Measurements from ENCODE around the gene POU6F2. TPM values are rescaled to one million over a fixed set of nuclear protein-coding genes. Genes with fewer than 3 reads are reported as not detected.
A peak's percentile ranks its signal among the peaks of the same experiment; 100 is the strongest.

The POU6F2 gene
- total RNA-seq, 2 experiments from 2014 or later = 0.12 TPM; not detected in 1

DNA sequence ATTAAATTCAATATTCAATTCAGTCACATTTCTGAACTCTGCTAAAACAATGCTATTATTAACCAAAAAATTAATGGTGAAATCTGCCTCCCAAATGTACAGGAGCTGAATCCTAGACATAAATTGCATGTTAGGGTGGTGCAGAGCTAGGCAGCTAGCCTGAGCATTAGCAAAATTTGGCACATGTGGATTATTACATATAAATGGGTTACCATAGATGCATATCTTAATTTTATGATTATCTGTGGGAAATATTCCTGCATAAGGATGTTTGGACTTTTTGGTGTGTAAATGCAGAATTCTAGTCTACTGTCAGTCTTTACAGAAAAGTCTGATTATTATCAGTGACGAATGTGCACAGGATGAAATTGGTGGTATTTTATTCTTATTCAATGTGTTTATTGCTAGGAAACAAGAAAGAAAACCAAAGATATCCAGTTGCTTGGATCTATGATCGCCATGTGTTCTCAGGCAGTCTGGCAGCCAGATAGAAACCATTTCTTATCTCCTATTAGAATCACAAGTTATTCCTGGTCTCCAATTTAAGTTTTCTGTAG is 150.7 kb downstream of the POU6F2 start:
- Mint-ChIP-seq H3K36me3 (ENCODE audit: low read depth) (no peaks in the 10 kb centered on the region), H3K4me1 (peaks cover 3% of the 10 kb centered on the region), H3K4me3 (no peak overlapping the region), H3K27ac (no peak overlapping the region), H3K27me3 (peaks cover 8% of the 10 kb centered on the region), H3K9me3 (no peaks in the 10 kb centered on the region)
- no peak for DNase-seq
- CTCF ChIA-PET = no interaction called here
- POLR2A ChIA-PET = no interaction called here

DNA sequence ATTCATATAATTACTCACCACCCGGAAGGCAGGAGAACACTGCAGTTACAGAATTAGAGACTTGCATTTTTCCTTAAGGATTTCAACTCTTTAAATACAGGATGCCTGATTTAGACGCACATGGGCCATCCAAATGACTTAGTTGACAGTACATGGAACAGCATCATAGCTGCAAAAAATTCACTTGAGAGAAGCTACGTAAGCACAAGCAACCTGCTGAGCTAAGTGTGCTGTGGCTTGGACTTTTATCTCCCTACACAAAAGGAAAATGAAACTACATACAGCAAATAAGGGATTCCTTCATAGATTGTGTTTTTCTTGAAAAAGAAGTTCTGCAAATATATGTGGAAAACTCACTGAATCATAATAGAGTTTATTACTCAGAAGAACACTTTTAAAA is 152.6 kb downstream of the POU6F2 start:
- H3K4me3 Mint-ChIP-seq = peak overlapping the region; percentile 59
- POLR2A ChIA-PET = no interaction called here

DNA sequence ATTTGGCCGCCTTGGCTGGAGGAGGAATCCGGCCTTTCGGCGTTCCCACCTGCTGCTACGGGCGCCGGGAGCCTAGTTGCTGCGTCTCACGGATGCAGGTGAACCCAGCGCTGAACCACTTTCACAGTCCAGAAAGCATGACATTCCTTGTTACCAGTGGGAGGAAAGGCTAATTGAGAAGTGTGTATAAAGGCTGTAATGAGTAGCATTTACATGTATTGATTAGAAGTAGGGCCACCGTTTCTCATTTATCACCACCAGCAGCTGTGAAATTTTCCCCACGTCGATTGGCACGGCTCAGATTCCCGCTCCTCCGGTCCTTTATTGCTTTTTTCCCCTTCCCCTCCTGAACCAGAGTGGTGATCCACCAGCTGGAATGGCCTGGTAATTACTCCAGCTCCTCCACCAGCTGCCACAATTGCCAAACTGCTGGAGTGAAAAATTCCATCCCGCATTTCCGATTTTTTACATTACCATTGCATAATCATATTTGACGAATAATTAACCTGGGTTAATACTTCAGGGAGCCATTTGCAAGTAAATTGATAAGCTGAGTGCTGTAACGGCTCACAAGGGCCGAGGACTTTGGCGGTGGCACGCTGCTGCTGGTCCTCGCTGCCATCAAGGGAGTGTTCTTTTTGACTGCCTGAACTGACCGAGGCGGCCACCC is 153.3 kb downstream of the POU6F2 start:
- H3K4me1 Mint-ChIP-seq = peaks cover 3% of the 10 kb centered on the region
- no peaks in the 10 kb centered on the region for H3K36me3 Mint-ChIP-seq (ENCODE audit: low read depth)
- no peak for DNase-seq
- no peak overlapping the region for H3K27ac Mint-ChIP-seq
- POLR2A ChIA-PET = no interaction called here
- no peaks in the 10 kb centered on the region for H3K9me3 Mint-ChIP-seq
- peaks cover 10% of the 10 kb centered on the region for H3K27me3 Mint-ChIP-seq
- CTCF ChIA-PET = no interaction called here
- H3K4me3 Mint-ChIP-seq = peak overlapping the region; percentile 59

More for the DNA sequence above, 152.6 kb downstream of the POU6F2 start:
- CTCF ChIA-PET = no interaction called here
- Mint-ChIP-seq H3K36me3 (ENCODE audit: low read depth) (no peaks in the 10 kb centered on the region), H3K27me3 (peaks cover 10% of the 10 kb centered on the region), H3K9me3 (no peaks in the 10 kb centered on the region), H3K4me1 (peaks cover 3% of the 10 kb centered on the region), H3K27ac (no peak overlapping the region)
- DNase-seq = no peak

DNA sequence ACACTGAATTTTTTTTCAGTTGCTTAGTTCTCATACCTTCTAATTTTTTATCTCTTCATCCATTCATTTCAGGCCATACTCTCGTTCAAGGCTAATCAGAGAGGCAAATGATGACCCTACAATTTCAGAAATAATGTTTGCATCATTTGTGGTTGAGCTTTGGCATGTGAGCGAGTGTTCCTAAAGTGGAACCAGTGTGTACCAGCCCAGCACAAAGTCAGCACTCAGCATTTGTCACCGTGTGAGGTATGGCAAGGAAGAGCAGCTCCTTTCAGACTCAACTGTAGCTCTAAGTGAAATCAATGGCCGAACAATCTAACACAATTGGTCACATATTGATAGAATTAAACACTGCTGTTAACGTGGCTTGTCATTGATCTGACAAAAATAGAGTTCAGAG is 154.6 kb downstream of the POU6F2 start:
- Mint-ChIP-seq H3K36me3 (ENCODE audit: low read depth) (no peaks in the 10 kb centered on the region), H3K9me3 (no peaks in the 10 kb centered on the region), H3K4me3 (no peak overlapping the region), H3K27me3 (peaks cover 10% of the 10 kb centered on the region), H3K4me1 (peaks cover 3% of the 10 kb centered on the region), H3K27ac (no peak overlapping the region)
- ChIA-PET POLR2A (no interaction called here), CTCF (no interaction called here)
- no peak for DNase-seq

- Mint-ChIP-seq H3K36me3 (ENCODE audit: low read depth) (no peaks in the 10 kb centered on the region), H3K4me3 (no peak overlapping the region), H3K27ac (no peak overlapping the region), H3K9me3 (no peaks in the 10 kb centered on the region), H3K4me1 (peaks cover 3% of the 10 kb centered on the region), H3K27me3 (peaks cover 10% of the 10 kb centered on the region)
- CTCF ChIA-PET = no interaction called here
- POLR2A ChIA-PET = no interaction called here
- no peak for DNase-seq
Measured at GRCh38 chr7:39133088-39133487, 155.4 kb downstream of the POU6F2 start.

DNA sequence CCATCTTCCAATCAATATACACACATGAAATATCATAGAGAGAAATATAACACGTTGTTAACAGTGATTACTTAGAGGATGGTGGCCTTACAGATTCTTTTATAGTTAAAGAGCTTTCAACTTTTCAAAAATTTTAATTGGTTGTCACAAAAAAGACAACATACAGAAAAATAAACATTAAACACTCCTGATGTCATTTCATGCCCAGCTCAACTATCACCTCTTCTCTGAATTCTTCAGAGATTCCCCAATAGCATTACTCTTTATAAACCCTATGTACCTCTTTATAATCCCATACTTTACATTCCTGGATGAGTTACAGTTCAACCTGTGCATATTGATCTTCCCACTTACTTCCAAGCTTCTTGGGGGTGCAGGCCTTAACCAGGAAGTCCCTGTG is 159.8 kb downstream of the POU6F2 start:
- no peaks in the 10 kb centered on the region for H3K9me3 Mint-ChIP-seq
- no peak for DNase-seq
- CTCF ChIA-PET = no interaction called here
- peaks cover 4% of the 10 kb centered on the region for H3K27me3 Mint-ChIP-seq
- H3K4me1 Mint-ChIP-seq = no peaks in the 10 kb centered on the region
- no peak overlapping the region for H3K27ac Mint-ChIP-seq
- no peaks in the 10 kb centered on the region for H3K36me3 Mint-ChIP-seq (ENCODE audit: low read depth)
- H3K4me3 Mint-ChIP-seq = no peak overlapping the region
- POLR2A ChIA-PET = no interaction called here

DNA sequence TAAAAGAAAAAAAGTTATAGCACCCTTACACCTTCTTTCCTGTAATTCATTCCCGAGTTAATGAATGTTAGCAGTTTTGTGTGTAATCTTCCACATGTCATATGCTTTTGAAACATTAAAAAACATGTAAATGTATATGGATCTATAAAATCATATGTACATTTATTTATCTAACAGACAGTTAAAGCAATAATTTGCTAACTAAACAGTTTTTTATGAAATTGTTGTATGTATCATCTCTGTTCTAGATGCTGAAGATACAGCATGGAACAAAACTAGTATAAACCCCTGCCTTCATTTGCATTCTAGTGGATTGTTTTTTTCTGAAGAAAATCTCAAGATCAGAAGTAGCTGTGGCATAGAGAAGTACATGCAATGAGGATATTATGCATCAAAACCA is 165.0 kb downstream of the POU6F2 start:
- no peak overlapping the region for H3K27ac Mint-ChIP-seq
- H3K9me3 Mint-ChIP-seq = no peaks in the 10 kb centered on the region
- no peaks in the 10 kb centered on the region for H3K4me1 Mint-ChIP-seq
- CTCF ChIA-PET = no interaction called here
- no peaks in the 10 kb centered on the region for H3K36me3 Mint-ChIP-seq (ENCODE audit: low read depth)
- no peak overlapping the region for H3K4me3 Mint-ChIP-seq
- no peak for DNase-seq
- H3K27me3 Mint-ChIP-seq = no peaks in the 10 kb centered on the region
- POLR2A ChIA-PET = no interaction called here

- Mint-ChIP-seq H3K36me3 (ENCODE audit: low read depth) (no peaks in the 10 kb centered on the region), H3K27ac (no peak overlapping the region), H3K4me3 (no peak overlapping the region), H3K9me3 (no peaks in the 10 kb centered on the region), H3K27me3 (no peaks in the 10 kb centered on the region), H3K4me1 (no peaks in the 10 kb centered on the region)
- no peak for DNase-seq
- POLR2A ChIA-PET = no interaction called here
- CTCF ChIA-PET = no interaction called here
Measured at GRCh38 chr7:39144420-39144819, 166.7 kb downstream of the POU6F2 start.

DNA sequence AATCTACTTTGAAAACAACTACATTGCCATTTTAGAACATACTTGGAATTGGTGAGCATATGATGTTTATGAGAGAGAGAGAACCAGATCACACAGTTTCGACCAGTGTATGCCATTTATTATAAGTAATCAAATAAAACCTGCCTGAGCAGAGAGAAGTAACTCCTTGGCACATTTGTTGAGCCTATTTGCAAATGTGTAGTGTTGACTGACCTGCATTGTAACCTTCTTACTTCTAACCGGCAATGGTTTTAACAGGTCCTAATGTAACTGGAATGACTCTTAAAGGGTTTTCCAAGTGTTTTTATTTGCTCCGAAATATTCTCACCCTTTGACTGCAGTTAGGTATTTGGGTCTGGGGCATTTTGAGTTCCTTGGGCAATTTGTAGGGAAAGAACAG is 167.6 kb downstream of the POU6F2 start:
- no peak overlapping the region for H3K27ac Mint-ChIP-seq
- H3K9me3 Mint-ChIP-seq = no peaks in the 10 kb centered on the region
- no peaks in the 10 kb centered on the region for H3K36me3 Mint-ChIP-seq (ENCODE audit: low read depth)
- CTCF ChIA-PET = no interaction called here
- DNase-seq = no peak
- POLR2A ChIA-PET = no interaction called here
- no peaks in the 10 kb centered on the region for H3K27me3 Mint-ChIP-seq
- H3K4me1 Mint-ChIP-seq = no peaks in the 10 kb centered on the region
- no peak overlapping the region for H3K4me3 Mint-ChIP-seq

GRCh38 chr7:39145935-39146334 is 168.2 kb downstream of the POU6F2 start:
- Mint-ChIP-seq H3K27me3 (no peaks in the 10 kb centered on the region), H3K9me3 (no peaks in the 10 kb centered on the region), H3K4me1 (no peaks in the 10 kb centered on the region), H3K36me3 (ENCODE audit: low read depth) (no peaks in the 10 kb centered on the region), H3K27ac (no peak overlapping the region), H3K4me3 (no peak overlapping the region)
- CTCF ChIA-PET = no interaction called here
- POLR2A ChIA-PET = no interaction called here
- no peak for DNase-seq

- ChIA-PET CTCF (no interaction called here), POLR2A (no interaction called here)
- Mint-ChIP-seq H3K27me3 (peaks cover 6% of the 10 kb centered on the region), H3K27ac (no peak overlapping the region), H3K4me3 (no peak overlapping the region), H3K4me1 (no peaks in the 10 kb centered on the region), H3K36me3 (ENCODE audit: low read depth) (no peaks in the 10 kb centered on the region), H3K9me3 (no peaks in the 10 kb centered on the region)
- no peak for DNase-seq
Measured at GRCh38 chr7:39152701-39153100, 175.0 kb downstream of the POU6F2 start.

DNA sequence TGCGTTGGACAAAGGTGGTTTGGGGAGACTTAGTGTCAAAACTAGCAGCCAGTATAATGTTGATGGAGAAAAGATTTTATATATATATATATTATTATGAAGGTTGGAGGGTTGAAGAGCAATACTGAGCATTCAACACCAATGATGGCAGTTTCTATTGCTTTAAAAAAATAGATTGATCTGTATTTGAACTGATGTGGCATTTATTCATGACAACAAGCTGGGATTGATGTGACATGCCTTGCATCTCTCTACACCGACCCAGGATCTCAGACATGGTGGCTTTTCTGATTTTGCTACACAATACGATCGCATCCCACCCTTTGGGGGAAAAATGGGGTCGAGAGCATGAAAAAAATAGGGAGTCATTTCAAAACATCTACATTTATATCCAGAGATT is 175.4 kb downstream of the POU6F2 start:
- Mint-ChIP-seq H3K27ac (no peak overlapping the region), H3K27me3 (peaks cover 6% of the 10 kb centered on the region), H3K9me3 (no peaks in the 10 kb centered on the region), H3K4me3 (no peak overlapping the region), H3K36me3 (ENCODE audit: low read depth) (no peaks in the 10 kb centered on the region), H3K4me1 (no peaks in the 10 kb centered on the region)
- ChIA-PET POLR2A (no interaction called here), CTCF (interaction anchor here (0.6 kb wide), 1 partner anchor 367 kb away, joined by 3 read pairs; no protein-coding TSS in a partner anchor)
- DNase-seq = no peak

DNA sequence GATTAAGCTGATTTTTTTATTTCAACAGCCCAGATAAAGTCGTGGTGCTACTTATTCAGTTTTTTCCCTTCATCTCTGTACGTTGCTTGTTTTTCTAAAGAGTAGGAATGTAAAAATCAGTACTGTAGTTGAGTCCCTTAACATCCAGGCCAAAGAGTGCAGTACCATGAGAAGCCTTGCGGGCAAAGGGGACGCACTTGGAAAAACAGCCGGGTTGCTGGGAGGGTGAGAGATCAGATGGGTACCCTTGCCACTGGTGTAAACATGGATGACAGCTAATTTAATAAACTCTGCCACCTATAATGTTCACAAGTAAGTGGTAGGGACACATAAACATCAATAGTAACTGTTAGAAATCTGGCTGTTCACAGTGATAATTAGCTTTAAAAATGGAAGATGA is 175.9 kb downstream of the POU6F2 start:
- no peaks in the 10 kb centered on the region for H3K36me3 Mint-ChIP-seq (ENCODE audit: low read depth)
- CTCF ChIA-PET = interaction anchor here (0.6 kb wide), 1 partner anchor 366 kb away, joined by 3 read pairs; no protein-coding TSS in a partner anchor
- no peaks in the 10 kb centered on the region for H3K9me3 Mint-ChIP-seq
- H3K27me3 Mint-ChIP-seq = peaks cover 6% of the 10 kb centered on the region
- POLR2A ChIA-PET = no interaction called here
- DNase-seq = no peak
- no peak overlapping the region for H3K4me3 Mint-ChIP-seq
- no peaks in the 10 kb centered on the region for H3K4me1 Mint-ChIP-seq
- no peak overlapping the region for H3K27ac Mint-ChIP-seq

DNA sequence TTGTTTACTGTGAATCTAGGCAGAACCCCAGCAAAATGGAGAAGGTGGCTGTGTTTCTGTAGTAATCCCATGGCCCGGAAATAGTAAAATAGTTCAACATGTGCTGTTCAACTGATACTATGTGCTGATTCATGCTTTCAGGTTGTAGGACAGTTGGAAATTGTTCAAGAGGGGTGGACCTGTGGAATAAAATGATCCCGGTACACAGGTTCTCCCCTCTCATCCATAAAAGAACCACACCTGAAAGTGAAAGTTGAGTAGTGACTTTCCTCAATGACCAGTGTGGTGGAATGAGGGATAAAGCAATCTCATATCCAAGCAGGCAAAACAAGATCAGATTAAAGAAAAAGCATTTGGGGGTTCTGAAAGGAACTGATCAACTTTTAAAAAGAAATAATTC is 177.1 kb downstream of the POU6F2 start:
- ChIA-PET CTCF (no interaction called here), POLR2A (no interaction called here)
- H3K27me3 Mint-ChIP-seq = peaks cover 6% of the 10 kb centered on the region
- DNase-seq = no peak
- no peak overlapping the region for H3K4me3 Mint-ChIP-seq
- no peaks in the 10 kb centered on the region for H3K36me3 Mint-ChIP-seq (ENCODE audit: low read depth)
- no peaks in the 10 kb centered on the region for H3K9me3 Mint-ChIP-seq
- no peak overlapping the region for H3K27ac Mint-ChIP-seq
- H3K4me1 Mint-ChIP-seq = no peaks in the 10 kb centered on the region
